RPMI8226 (cell line): Measurements from ENCODE around the gene DENND1A.

Experiments
- DNase-seq: peaks from one replicate; pipeline ENCODE4 v3.0.0-alpha.2; 2015

DENND1A gene

GRCh38 chr9:123517512-123517911 is 412.4 kb downstream of the DENND1A start:
- DNase-seq: no peak

GRCh38 chr9:123514766-123515165 is 415.2 kb downstream of the DENND1A start:
- no peak for DNase-seq

- no peak for DNase-seq
Observed at GRCh38 chr9:123513554-123513953, 416.4 kb downstream of the DENND1A start.

- no peak for DNase-seq
Observed at GRCh38 chr9:123511326-123512277, 418.3 kb downstream of the DENND1A start.

GRCh38 chr9:123509646-123510045 is 420.3 kb downstream of the DENND1A start:
- DNase-seq: no peak

- DNase-seq: no peak
Observed at GRCh38 chr9:123508048-123508447, 421.9 kb downstream of the DENND1A start.

GRCh38 chr9:123505496-123505895 is 424.4 kb downstream of the DENND1A start:
- DNase-seq: no peak

- DNase-seq: no peak
Observed at GRCh38 chr9:123500336-123500735, 429.6 kb downstream of the DENND1A start.

- no peak for DNase-seq
Observed at GRCh38 chr9:123497830-123498229, 432.1 kb downstream of the DENND1A start.

- no peak for DNase-seq
Observed at GRCh38 chr9:123495731-123496130, 434.2 kb downstream of the DENND1A start.

- no peak for DNase-seq
Observed at GRCh38 chr9:123493627-123494026, 436.3 kb downstream of the DENND1A start.

- DNase-seq: no peak
Observed at GRCh38 chr9:123490688-123491087, 439.2 kb downstream of the DENND1A start.

- no peak for DNase-seq
Observed at GRCh38 chr9:123488722-123489321, 441.1 kb downstream of the DENND1A start.

- DNase-seq: no peak
Observed at GRCh38 chr9:123487944-123488548, 441.9 kb downstream of the DENND1A start.

- no peak for DNase-seq
Observed at GRCh38 chr9:123486431-123486830, 443.5 kb downstream of the DENND1A start.

GRCh38 chr9:123485216-123485615 is 444.7 kb downstream of the DENND1A start:
- no peak for DNase-seq

- DNase-seq: no peak
Observed at GRCh38 chr9:123484130-123484529, 445.8 kb downstream of the DENND1A start.

- no peak for DNase-seq
Observed at GRCh38 chr9:123483191-123483803, 446.6 kb downstream of the DENND1A start.

- no peak for DNase-seq
Observed at GRCh38 chr9:123482295-123482968, 447.5 kb downstream of the DENND1A start.

- DNase-seq: no peak
Observed at GRCh38 chr9:123481209-123481865, 448.6 kb downstream of the DENND1A start.

GRCh38 chr9:123480791-123481190 is 449.1 kb downstream of the DENND1A start:
- DNase-seq: no peak

GRCh38 chr9:123480096-123480495 is 449.8 kb downstream of the DENND1A start:
- no peak for DNase-seq
